Measurements from ENCODE around the gene PIP4P1. TPM values are rescaled to one million over a fixed set of nuclear protein-coding genes. Genes with fewer than 3 reads are reported as not detected.

PIP4P1 gene
- total and polyA plus RNA-seq, 2 of the 8 experiments (the other 6 are each of a cell fraction or from before 2014, with no cell fraction given) = 29.5 to 60.0 TPM

DNA sequence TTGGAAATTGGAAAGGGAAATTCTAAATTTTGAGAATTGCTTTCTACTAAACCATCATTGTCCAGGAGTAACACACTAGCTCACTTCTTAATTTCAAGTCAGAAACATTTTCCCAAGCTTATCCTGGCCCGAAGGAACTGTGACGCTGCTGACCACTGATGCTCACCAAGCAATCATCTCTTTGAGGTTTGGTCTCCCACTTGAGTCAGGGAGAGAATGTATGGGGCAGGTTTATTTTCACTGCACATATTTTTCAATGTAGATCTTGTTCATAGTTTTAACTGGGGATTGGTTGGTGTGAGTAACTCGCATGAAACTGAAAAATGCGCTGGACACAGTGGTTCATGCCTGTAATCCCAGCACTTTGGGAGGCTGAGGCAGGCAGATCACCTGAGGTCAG, 31.3 kb upstream of the PIP4P1 start (continued):
- TF ChIP-seq SP1 (IDR thresholded peaks at IDR 0.05; ENCODE audit: low read depth, low read length) = no peak
- no peak for TF ChIP-seq EZH2 (IDR thresholded peaks at IDR 0.05; ENCODE audit: low read depth, low read length, severe bottlenecking)
- TF ChIP-seq RAD21 (IDR thresholded peaks at IDR 0.05 in 1 of 2, conservative IDR thresholded peaks at IDR 0.05 in 1 of 2; ENCODE audit: low read depth in 2 of 2, low read length in 2 of 2) = no peak
- no peak for TF ChIP-seq TAF1 (IDR thresholded peaks at IDR 0.05; ENCODE audit: low read depth, low read length)
